NCI-H82 treated with DMSO at 0.1 percent for 48 hours (cell line): Measurements from ENCODE around the gene IL17RB.

Source experiments
- DNase-seq: peaks from one replicate; lab custom pipeline; 2025; ENCODE audit not compliant: unreplicated experiment; lab: John Stamatoyannopoulos, UW

Gene IL17RB

GRCh38 chr3:53830944-53831343, 15.4 kb upstream of the IL17RB start:
- no peak for DNase-seq

- no peak for DNase-seq
These were observed 13.2 kb upstream of the IL17RB start for GRCh38 chr3:53833053-53833645.

GRCh38 chr3:53833700-53834099, 12.7 kb upstream of the IL17RB start:
- no peak for DNase-seq

GRCh38 chr3:53834429-53835095, 11.8 kb upstream of the IL17RB start:
- DNase-seq, result no peak

- no peak for DNase-seq
These were observed 11.1 kb upstream of the IL17RB start for GRCh38 chr3:53835257-53835656.

- no peak for DNase-seq
These were observed 10.1 kb upstream of the IL17RB start for GRCh38 chr3:53836084-53836872.

- DNase-seq, result no peak
These were observed 9.0 kb upstream of the IL17RB start for GRCh38 chr3:53837331-53837730.

- DNase-seq, result no peak
These were observed 5.1 kb upstream of the IL17RB start for GRCh38 chr3:53841296-53841695.

GRCh38 chr3:53842436-53843194, 3.8 kb upstream of the IL17RB start:
- DNase-seq, result no peak

GRCh38 chr3:53843195-53844177, 2.9 kb upstream of the IL17RB start:
- DNase-seq, result no peak

GRCh38 chr3:53844262-53845102, 1.9 kb upstream of the IL17RB start:
- DNase-seq, result no peak

GRCh38 chr3:53845103-53845880, 1.1 kb upstream of the IL17RB start:
- DNase-seq, result no peak

GRCh38 chr3:53845881-53846133, 561 bp upstream of the IL17RB start:
- DNase-seq, result no peak

GRCh38 chr3:53846851-53847155, 435 bp downstream of the IL17RB start:
- no peak for DNase-seq

GRCh38 chr3:53849916-53850315, 3.5 kb downstream of the IL17RB start:
- no peak for DNase-seq

- no peak for DNase-seq
These were observed 4.5 kb downstream of the IL17RB start for GRCh38 chr3:53850895-53851294.

GRCh38 chr3:53856964-53857363, 10.6 kb downstream of the IL17RB start:
- no peak for DNase-seq

GRCh38 chr3:53858096-53858741, 11.9 kb downstream of the IL17RB start:
- no peak for DNase-seq

GRCh38 chr3:53859178-53859577, 12.8 kb downstream of the IL17RB start:
- DNase-seq, result no peak
